Measurements from ENCODE around the gene CNTNAP2. TPM values are rescaled to one million over a fixed set of nuclear protein-coding genes. Genes with fewer than 3 reads are reported as not detected.

The CNTNAP2 gene
- total and polyA plus RNA-seq, 2 experiments from 2014 or later: not detected

- no peaks in the 10 kb centered on the region for H3K4me1 ChIP-seq (ENCODE audit: insufficient read depth)
- DNase-seq: no peak
- no peak overlapping the region for H3K4me2 ChIP-seq (ENCODE audit: unreplicated experiment)
- WGBS, 2 experiments (ENCODE audit: low coverage in 1 of 2, low lambda C conversion rate in 2 of 2, missing lambda C conversion rate in 2 of 2): 5 to 10% methylated on average over 4 of the region's 4 CpGs
- no peaks in the 10 kb centered on the region for H3K79me2 ChIP-seq (ENCODE audit: insufficient read depth)
- H2AFZ ChIP-seq: no peak overlapping the region
- TF ChIP-seq EZH2 (IDR thresholded peaks at IDR 0.05; ENCODE audit: insufficient read depth, poor library complexity, severe bottlenecking) (no peak), EZH2phosphoT487 (IDR thresholded peaks at IDR 0.05; ENCODE audit: insufficient read depth, low read depth) (no peak)
- H3F3A ChIP-seq (ENCODE audit: insufficient read depth): no peaks in the 10 kb centered on the region
- H3K27ac ChIP-seq: no peak overlapping the region
- no peaks in the 10 kb centered on the region for H3K9me2 ChIP-seq (ENCODE audit: insufficient read depth)
- H3K27me3 ChIP-seq (replicated peaks; ENCODE audit: insufficient read depth): no peaks in the 10 kb centered on the region
- H3K9me3 ChIP-seq (ENCODE audit: low read depth): no peaks in the 10 kb centered on the region
- no peaks in the 10 kb centered on the region for H4K20me1 ChIP-seq (ENCODE audit: insufficient read depth)
- H3K9ac ChIP-seq: no peak overlapping the region
- in situ Hi-C loops (cut with MboI): no loop called here
- no peak overlapping the region for H3K4me3 ChIP-seq
- no peaks in the 10 kb centered on the region for H3K36me3 ChIP-seq (ENCODE audit: low read depth)
Observed at GRCh38 chr7:146321301-146321700, 204.7 kb downstream of the CNTNAP2 start.

GRCh38 chr7:146331369-146331768 lies 214.8 kb downstream of the CNTNAP2 start:
- no peak overlapping the region for H3K9ac ChIP-seq
- no peaks in the 10 kb centered on the region for H3K4me1 ChIP-seq (ENCODE audit: insufficient read depth)
- no peaks in the 10 kb centered on the region for H3K79me2 ChIP-seq (ENCODE audit: insufficient read depth)
- no peak overlapping the region for H2AFZ ChIP-seq
- 7 to 31% methylated on average over 1 of the region's 1 CpG for WGBS, 2 experiments (ENCODE audit: low coverage in 1 of 2, low lambda C conversion rate in 2 of 2, missing lambda C conversion rate in 2 of 2)
- no peak overlapping the region for H3K4me3 ChIP-seq
- no peak overlapping the region for H3K4me2 ChIP-seq (ENCODE audit: unreplicated experiment)
- no peaks in the 10 kb centered on the region for H3K27me3 ChIP-seq (replicated peaks; ENCODE audit: insufficient read depth)
- H3F3A ChIP-seq (ENCODE audit: insufficient read depth): no peaks in the 10 kb centered on the region
- in situ Hi-C loops (cut with MboI): no loop called here
- no peak overlapping the region for H3K27ac ChIP-seq
- peaks cover 2% of the 10 kb centered on the region for H3K9me3 ChIP-seq (ENCODE audit: low read depth)
- no peak for DNase-seq
- no peaks in the 10 kb centered on the region for H3K36me3 ChIP-seq (ENCODE audit: low read depth)
- TF ChIP-seq EZH2 (IDR thresholded peaks at IDR 0.05; ENCODE audit: insufficient read depth, poor library complexity, severe bottlenecking) (no peak), EZH2phosphoT487 (IDR thresholded peaks at IDR 0.05; ENCODE audit: insufficient read depth, low read depth) (no peak)
- no peaks in the 10 kb centered on the region for H3K9me2 ChIP-seq (ENCODE audit: insufficient read depth)
- no peaks in the 10 kb centered on the region for H4K20me1 ChIP-seq (ENCODE audit: insufficient read depth)

GRCh38 chr7:146345251-146345650 lies 228.7 kb downstream of the CNTNAP2 start:
- no peak for TF ChIP-seq EZH2phosphoT487 (IDR thresholded peaks at IDR 0.05; ENCODE audit: insufficient read depth, low read depth)
- TF ChIP-seq EZH2 (IDR thresholded peaks at IDR 0.05; ENCODE audit: insufficient read depth, poor library complexity, severe bottlenecking): no peak
- Histone ChIP-seq H2AFZ (no peak overlapping the region), H3K4me1 (ENCODE audit: insufficient read depth) (no peaks in the 10 kb centered on the region), H3K9me2 (ENCODE audit: insufficient read depth) (no peaks in the 10 kb centered on the region), H3F3A (ENCODE audit: insufficient read depth) (no peaks in the 10 kb centered on the region), H3K36me3 (ENCODE audit: low read depth) (no peaks in the 10 kb centered on the region), H3K27me3 (replicated peaks; ENCODE audit: insufficient read depth) (no peaks in the 10 kb centered on the region), H3K79me2 (ENCODE audit: insufficient read depth) (no peaks in the 10 kb centered on the region), H3K9me3 (ENCODE audit: low read depth) (no peaks in the 10 kb centered on the region), H3K27ac (no peak overlapping the region), H4K20me1 (ENCODE audit: insufficient read depth) (no peaks in the 10 kb centered on the region), H3K4me2 (ENCODE audit: unreplicated experiment) (no peak overlapping the region), H3K4me3 (no peak overlapping the region), H3K9ac (no peak overlapping the region)
- in situ Hi-C loops (cut with MboI): no loop called here
- 24 to 35% methylated on average over 6 of the region's 6 CpGs for WGBS, 2 experiments (ENCODE audit: low coverage in 1 of 2, low lambda C conversion rate in 2 of 2, missing lambda C conversion rate in 2 of 2)
- no peak for DNase-seq

- no peaks in the 10 kb centered on the region for H3F3A ChIP-seq (ENCODE audit: insufficient read depth)
- no peak for DNase-seq
- 12 to 18% methylated on average over 5 of the region's 5 CpGs for WGBS, 2 experiments (ENCODE audit: low coverage in 1 of 2, low lambda C conversion rate in 2 of 2, missing lambda C conversion rate in 2 of 2)
Observed at GRCh38 chr7:146346096-146346495, 229.5 kb downstream of the CNTNAP2 start.

GRCh38 chr7:146355216-146355615 lies 238.6 kb downstream of the CNTNAP2 start:
- no peak overlapping the region for H3K27ac ChIP-seq
- H4K20me1 ChIP-seq (ENCODE audit: insufficient read depth): no peaks in the 10 kb centered on the region
- in situ Hi-C loops (cut with MboI): no loop called here
- H3K9ac ChIP-seq: no peak overlapping the region
- no peak overlapping the region for H2AFZ ChIP-seq
- no peaks in the 10 kb centered on the region for H3K27me3 ChIP-seq (replicated peaks; ENCODE audit: insufficient read depth)
- H3K9me3 ChIP-seq (ENCODE audit: low read depth): no peaks in the 10 kb centered on the region
- no peak for TF ChIP-seq EZH2 (IDR thresholded peaks at IDR 0.05; ENCODE audit: insufficient read depth, poor library complexity, severe bottlenecking)
- TF ChIP-seq EZH2phosphoT487 (IDR thresholded peaks at IDR 0.05; ENCODE audit: insufficient read depth, low read depth): no peak
- 4 to 9% methylated on average over 1 of the region's 1 CpG for WGBS, 2 experiments (ENCODE audit: low coverage in 1 of 2, low lambda C conversion rate in 2 of 2, missing lambda C conversion rate in 2 of 2)
- DNase-seq: no peak
- no peaks in the 10 kb centered on the region for H3K9me2 ChIP-seq (ENCODE audit: insufficient read depth)
- H3K4me3 ChIP-seq: no peak overlapping the region
- H3K4me1 ChIP-seq (ENCODE audit: insufficient read depth): no peaks in the 10 kb centered on the region
- H3K36me3 ChIP-seq (ENCODE audit: low read depth): no peaks in the 10 kb centered on the region
- H3F3A ChIP-seq (ENCODE audit: insufficient read depth): no peaks in the 10 kb centered on the region
- H3K79me2 ChIP-seq (ENCODE audit: insufficient read depth): no peaks in the 10 kb centered on the region
- no peak overlapping the region for H3K4me2 ChIP-seq (ENCODE audit: unreplicated experiment)

More at GRCh38 chr7:146346096-146346495, 229.5 kb downstream of the CNTNAP2 start:
- Histone ChIP-seq H3K27me3 (replicated peaks; ENCODE audit: insufficient read depth) (no peaks in the 10 kb centered on the region), H3K4me1 (ENCODE audit: insufficient read depth) (no peaks in the 10 kb centered on the region), H3K9ac (no peak overlapping the region), H4K20me1 (ENCODE audit: insufficient read depth) (no peaks in the 10 kb centered on the region), H2AFZ (no peak overlapping the region), H3K79me2 (ENCODE audit: insufficient read depth) (no peaks in the 10 kb centered on the region), H3K36me3 (ENCODE audit: low read depth) (no peaks in the 10 kb centered on the region), H3K9me2 (ENCODE audit: insufficient read depth) (no peaks in the 10 kb centered on the region), H3K4me3 (no peak overlapping the region), H3K27ac (no peak overlapping the region), H3K9me3 (ENCODE audit: low read depth) (no peaks in the 10 kb centered on the region), H3K4me2 (ENCODE audit: unreplicated experiment) (no peak overlapping the region)
- in situ Hi-C loops (cut with MboI): no loop called here
- no peak for TF ChIP-seq EZH2phosphoT487 (IDR thresholded peaks at IDR 0.05; ENCODE audit: insufficient read depth, low read depth)
- TF ChIP-seq EZH2 (IDR thresholded peaks at IDR 0.05; ENCODE audit: insufficient read depth, poor library complexity, severe bottlenecking): no peak

All from GM23248 (cell line).